GM15510 (cell line): Measurements from ENCODE around the gene HGS.

Experiments
- POLR2A ChIP-seq: IDR thresholded peaks from 3 replicates; pipeline ENCODE4 v1.6.1; 2011; ENCODE audit warnings: borderline replicate concordance; ENCODE audit not compliant: insufficient read length; ENCODE audit errors: extremely low read depth

Gene HGS

DNA sequence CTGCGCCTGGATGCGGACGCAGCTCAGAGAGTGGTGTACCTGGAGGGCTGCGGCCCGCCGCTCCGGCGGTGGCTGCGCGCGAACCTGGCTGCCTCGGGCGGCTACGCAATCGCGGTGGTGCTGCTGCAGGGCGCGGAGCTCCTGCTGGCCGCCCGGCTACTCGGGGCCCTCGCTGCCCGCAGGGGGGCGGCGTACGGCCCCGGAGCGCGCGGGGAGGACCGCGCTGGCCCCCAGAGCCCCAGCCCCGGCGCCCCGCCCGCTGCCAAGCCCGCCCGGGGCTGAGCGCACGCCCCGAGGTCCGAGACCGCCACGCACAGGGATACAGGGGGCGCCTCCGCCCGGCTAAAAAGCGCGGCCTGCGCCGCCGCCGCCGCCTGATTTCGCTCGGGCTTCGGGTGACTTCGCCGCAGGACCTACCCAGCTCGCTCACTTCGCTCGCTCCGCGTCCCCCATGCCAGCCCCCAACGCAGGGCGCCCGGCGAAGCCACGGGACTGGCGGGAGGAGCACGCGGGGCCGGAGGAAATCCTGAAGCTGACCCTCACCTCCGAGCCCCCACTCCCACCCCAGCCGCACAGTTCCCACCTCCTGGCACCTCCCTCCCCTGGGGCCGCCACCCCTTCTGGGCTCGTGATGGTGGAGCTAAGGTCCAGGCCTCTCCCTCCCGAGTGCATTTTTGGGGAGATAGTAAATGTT, 35.7 kb upstream of the HGS start:
- no peak for TF ChIP-seq POLR2A

DNA sequence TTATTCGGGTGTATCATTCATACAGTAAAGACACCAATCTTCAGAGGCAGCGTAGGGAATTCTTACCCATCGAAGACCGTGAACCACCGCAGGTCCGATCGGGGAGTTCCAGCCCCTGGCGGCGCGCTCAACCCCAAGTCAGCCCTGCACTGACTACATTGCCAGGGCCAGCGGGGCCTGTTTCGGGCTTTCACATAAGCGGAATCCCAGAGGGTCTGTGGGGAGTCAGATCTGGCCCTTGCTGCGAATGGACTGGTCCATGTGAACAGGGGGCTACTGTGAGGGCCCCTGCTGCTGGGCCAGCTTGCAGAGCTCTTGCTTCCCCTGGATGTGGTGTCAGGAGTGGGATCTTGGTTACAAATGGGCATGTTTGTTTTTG, 35.1 kb upstream of the HGS start:
- no peak for TF ChIP-seq POLR2A

DNA sequence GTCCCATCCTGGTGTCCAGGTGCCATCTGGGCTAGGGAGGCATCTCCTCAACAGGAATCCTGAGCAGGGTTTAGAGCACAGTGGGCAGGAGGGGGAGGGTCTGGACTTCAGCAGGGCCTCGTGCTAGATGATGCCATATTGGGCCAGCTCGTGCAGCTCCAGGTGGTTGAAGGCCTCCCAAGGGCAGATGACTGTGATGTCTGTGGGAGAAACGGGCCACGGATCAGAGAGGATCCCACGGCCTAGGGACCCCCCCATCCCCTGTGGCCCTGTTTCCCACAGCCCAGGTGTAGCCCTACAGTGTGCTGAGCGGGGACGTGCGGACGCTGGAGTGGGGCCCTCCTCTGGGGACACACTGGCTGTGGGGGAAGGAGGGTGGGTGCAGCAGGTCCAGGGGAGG, 32.9 kb upstream of the HGS start:
- TF ChIP-seq POLR2A, result no peak

DNA sequence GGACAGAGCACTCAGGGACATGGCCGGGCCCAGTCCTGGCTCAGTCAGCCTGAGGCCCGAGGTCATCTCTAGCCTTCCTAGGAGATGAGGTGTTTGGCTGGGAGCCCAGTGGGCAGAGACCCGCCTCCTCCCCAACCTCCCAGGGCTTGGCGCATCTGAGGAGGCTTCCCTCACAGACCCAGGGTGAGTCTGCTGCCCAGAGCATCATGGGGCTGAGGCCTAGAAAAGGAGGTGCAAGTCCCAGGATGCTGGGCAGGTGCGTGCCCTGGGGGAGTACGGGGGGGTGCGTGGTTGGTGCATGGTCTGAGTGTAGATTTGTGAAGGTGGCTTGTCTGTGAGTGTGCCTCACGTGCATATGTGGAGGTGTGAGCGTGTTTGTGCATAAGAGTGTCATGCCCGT, 32.1 kb upstream of the HGS start:
- TF ChIP-seq POLR2A, result no peak

DNA sequence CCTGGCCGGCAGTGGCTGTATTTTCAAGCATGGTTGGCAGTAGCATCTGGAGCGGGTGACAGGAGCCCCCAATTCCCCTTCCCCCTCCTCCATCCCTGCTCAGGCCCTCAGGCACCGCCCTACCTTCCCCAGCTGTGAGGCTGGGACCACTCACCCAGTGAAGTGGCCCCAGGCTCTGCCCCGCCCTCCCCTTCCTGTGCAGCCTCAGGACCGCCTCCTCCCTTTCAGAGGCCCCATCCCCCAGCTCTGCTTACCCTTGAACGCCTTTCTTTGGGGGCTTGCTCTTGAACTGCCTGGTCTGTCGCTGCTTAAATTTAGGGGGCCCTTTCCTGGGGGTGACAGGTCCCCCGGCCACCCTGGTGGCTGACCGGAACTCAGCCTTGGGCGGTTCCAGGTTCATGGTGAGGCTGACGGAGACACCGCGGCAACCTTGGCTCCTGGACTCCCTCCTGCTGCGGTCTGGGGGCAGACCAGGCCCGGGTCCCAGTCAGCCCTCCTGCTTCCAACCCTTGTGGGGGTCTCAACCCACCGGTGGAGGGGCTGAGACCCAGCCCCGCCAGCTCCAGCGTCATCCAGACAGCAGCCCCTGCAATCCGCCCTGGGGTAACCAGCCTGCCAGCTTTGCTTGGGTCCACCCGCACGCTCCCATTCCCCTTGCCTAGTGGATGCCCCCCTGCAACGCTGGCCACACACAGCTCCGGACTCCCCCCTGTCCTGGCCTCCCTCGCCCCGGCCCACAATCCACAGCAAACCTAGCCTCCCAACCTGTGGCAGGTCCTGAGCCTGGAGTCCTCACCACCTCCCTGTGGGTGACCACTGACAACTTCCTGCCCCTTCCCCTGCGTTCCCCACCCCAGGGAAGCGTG, 30.7 kb upstream of the HGS start:
- no peak for TF ChIP-seq POLR2A

DNA sequence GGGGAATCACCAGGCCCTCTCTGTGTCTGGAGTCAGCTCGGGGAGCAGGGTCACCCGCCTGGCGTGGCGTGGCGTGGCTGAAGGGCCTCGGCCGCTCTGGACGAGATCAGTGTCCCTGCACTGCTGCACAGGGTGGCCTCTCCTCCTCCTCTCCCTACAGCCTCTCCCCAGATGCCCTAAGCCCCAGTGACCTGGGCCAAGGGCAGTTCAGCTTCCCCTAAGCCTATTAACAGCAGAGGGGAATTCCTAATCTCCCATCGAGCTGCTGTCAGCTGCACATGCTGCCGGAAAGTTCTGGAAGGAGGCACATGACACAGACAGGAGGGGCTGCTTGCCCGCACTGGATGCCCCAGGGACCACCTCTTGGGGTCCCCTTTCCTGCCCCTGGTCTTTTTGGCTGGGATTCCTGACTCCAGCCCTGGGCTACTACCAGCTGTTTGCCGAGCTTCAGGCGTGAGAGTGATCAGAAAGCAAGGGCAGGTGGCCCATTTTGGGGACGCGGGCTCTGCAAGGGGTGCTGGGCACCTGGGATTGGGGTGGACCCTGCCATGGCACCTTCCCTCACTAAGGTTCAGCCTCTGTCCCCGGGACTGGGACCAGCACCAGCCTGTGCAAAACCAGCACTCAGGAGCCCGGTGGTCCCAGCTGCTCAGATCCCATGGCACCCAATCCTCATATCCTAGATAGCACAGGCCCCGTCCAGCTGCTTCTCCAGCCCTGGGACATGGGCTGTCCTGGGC, 28.3 kb upstream of the HGS start:
- no peak for TF ChIP-seq POLR2A

DNA sequence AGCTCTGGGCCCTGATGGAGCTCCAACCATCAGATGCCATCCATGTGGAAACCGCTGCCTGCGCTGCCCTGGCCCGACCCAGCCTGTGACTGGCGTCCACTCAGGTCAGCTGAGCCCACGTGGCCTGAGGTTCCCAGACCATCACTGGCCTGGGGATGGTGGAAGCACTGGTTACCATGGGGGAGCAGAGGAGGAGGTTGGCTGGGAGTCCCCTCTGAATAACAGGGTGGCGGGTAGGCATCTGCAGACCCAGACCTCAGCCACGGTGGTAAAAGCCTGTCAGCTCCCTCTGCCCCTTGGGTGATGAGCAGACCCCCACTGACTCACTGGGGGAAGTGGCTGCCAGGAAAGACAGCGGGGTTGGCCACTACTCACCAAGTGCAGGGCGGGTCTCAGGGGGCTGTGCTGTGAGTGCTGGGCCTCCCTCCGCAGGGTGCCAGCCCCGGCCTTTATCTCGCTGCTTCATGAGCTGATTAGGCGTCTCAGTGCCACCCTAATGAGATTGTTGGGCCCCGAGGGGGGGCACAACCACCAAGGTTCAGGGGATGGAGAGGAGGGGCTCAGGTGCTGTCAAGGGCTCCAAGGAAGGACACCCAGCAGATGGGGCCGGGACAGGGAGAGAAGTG, 27.6 kb upstream of the HGS start, which contains the start of gene PDE6G:
Gene PDE6G, minus strand, starts transcription at position 425 of the 626 bp plus-strand sequence. CDS start 3,237 bp downstream, outside the sequence.
- TF ChIP-seq POLR2A, result no peak

DNA sequence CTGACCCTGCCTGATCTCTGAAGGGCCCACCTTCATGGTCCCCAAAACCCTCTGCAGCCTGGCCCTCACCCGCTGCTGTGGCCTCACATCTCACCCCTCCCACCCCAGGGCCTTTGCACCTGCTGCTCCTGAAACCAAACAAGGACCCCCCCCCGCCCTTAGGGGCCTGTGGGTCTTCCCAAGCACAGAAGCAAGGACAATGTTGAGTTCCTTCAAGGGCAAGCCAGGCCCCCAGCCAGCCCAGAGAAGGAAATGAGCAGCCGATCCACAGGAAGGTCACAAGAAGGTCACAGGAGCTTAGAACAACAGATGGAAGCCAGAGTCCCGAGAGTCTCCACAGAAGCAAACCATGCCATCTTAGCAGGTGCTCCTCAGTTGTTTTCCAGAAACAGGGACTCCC, 27.0 kb upstream of the HGS start:
- no peak for TF ChIP-seq POLR2A

DNA sequence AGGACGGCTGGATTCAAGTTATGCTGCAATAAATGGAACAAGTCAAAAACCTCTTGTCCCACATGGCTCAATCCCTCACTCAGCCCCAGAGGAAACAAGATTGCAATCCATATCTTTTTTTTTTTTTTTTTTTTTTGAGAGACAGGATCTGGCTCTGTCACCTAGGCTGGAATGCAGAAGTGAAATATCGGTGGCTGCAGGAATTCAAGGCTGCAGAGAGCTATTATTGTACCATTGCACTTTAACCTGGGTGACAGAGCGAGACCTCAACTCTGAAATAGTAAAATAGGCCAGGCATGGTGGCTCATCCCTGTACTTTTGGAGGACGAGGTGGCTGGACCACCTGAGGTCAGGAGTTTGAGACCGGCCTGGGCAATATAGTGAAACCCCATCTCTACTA, 24.8 kb upstream of the HGS start:
- no peak for TF ChIP-seq POLR2A

DNA sequence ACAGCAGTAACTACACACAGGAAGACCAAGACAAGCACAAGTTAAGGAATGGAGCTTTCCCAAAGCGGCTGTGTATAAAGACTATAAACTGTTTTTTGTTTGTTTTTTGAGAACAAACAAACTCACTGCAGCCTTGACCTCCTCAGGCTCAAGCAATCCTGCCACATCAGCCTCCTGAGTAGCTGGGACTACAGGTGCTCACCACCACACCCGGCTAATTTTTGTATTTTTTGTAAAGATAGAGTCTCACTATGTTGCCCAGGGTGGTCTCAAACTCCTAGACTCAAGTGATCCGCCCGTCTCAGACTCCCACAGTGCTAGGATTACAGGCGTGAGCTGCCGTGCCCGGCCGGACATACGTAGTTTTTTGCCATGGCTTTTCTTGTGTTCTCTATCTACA, 23.4 kb upstream of the HGS start:
- TF ChIP-seq POLR2A, result no peak

DNA sequence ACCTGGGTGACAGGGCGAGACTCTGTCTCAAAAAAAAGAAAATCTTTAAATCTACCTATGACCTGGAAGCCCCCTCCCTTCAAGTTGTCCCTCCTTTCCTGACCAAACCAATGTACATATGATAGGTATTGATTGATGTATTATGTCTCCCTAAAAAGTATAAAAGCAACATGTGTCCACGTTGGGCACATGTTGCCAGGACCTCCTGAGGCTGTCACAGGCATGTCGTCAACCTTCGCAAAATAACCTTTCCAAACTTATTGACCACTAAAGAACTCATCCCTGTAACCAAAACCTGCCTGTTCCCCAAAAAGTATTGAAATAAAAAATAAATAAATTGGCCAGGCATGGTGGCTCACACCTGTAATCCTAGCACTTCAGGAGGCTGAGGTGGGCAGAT, 21.8 kb upstream of the HGS start:
- TF ChIP-seq POLR2A, result no peak

DNA sequence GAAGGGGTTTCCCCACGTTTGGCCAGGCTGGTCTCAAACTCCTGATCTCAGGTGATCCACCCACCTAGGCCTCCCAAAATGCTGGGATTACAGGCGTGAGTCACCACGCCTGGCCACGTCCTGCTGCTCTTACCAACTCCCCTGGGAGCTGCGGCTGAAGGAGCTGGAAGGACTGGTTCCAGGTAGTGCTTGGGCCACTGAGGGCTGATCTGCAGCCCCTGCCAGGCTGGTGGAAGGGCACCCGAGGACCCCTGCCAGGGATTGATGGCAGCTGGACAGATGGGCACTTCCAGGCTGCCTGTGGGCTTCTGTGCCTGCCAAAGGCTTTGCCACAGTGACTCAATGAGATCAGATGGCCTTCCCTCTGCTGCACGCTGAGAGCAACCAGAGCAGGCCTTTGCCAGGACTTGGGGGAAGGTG, 19.8 kb upstream of the HGS start:
- TF ChIP-seq POLR2A, result no peak

DNA sequence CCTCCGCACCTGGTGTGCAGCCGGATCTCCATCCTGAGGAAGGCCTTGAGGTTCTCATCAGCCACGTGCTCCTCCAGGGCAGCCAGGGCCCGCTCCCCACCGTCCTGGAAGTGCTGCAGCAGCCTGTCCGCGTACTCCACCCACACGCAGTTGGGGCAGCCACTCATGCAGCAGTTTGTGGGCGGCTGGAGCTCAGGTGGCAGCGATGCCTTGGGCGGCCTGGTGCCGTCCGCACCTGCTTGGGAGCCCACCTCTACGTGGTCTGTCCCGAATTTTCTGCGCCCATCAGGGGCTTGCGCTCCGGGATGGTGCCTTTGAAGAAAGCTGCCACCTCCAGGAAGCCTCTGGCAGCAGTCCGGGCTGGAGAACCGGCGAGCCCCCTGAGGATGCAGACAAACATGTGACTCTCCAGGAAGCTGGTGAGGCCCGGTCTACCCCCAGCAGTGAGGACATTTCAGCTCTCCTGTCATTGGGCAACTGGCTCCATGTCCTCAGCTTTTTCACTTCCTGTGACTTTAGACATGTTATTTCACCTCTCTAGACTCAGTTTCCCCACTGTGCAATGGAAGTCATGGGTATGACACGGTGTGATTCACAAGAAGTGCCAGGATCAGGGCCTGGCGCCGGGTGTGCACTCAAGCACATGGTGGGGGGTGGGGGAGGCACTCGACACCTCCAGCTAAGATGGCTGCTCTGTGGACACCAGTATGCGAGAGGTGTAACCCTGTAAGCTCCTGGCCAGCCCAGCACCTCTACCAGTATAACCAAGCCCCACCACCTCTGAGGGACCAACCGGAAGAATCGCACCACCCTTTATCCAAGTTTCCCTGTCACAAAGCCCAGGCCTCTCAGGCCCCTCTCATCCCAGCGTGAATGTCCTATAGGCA, 18.4 kb upstream of the HGS start:
- TF ChIP-seq POLR2A, result no peak

DNA sequence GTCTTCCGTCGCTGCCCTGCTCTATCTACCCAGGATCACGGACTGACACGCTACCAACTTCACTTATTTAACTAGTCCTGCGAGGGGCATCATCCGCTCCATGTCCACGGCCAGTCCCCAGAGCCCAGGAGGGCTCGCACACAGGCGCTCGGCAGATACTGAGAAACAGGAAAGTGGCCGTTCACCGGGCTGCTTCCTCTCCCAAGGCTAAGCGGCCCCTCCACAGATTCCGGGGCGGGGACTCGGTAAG, 17.8 kb upstream of the HGS start:
- TF ChIP-seq POLR2A, result no peak

DNA sequence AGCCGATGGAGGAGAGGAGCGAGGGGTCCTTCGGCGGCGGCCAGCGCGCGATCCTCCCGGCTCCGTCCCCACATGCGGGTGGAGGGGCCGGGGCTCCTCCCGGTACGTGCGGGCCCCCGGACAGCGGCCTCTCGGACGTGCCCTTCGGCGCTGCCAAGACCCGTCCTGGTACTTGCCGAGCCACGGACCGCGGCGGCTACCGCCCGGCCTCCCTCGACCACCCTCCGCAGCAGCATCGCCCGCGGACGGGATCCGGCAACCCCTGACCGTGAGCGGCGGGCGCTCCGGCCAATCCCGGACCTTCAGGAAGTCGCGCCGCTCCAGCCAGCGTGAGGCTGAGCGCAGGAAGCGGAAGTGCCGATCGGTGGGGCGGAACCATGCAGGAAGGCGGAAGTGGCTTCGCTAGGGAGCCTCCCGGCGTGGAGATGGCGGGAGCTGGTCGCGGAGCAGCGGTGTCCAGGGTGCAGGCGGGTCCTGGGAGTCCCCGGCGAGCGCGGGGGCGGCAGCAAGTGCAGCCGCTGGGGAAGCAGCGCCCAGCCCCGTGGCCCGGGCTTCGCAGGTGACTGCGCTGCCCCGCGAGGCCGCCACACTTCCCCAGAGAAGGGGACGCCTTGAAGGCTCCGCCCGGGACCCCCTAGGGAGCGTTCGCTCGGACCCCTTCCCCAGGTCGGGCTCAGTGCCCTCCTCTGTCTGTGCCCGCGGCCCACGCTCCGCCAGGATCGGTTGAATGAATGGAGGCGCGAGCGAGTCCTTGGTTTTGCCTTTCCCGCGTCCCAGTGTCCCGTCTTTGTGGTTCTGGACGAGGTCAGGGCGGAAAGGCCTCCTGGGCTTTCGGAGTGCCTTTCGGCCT, 17.2 kb upstream of the HGS start, which contains the start of the genes CCDC137 and OXLD1:
Gene CCDC137, plus strand, starts transcription at position 396 of the 850 bp plus-strand sequence. Its CDS starts 30 bp downstream, at position 426.
Gene OXLD1, minus strand, starts transcription at position 264 of the 850 bp plus-strand sequence. Its CDS starts 28 bp downstream, at position 236.
- peak; percentile 98 for TF ChIP-seq POLR2A
